Measurements from ENCODE around the gene PGAP6. TPM values are rescaled to one million over a fixed set of nuclear protein-coding genes. Genes with fewer than 3 reads are reported as not detected.

Gene PGAP6
- total and polyA plus RNA-seq, 9 of the 15 experiments (the other 6 are each of a cell fraction or from before 2014, with no cell fraction given), result 0.45 to 50.2 (median 39.3) TPM

- Histone ChIP-seq H2AFZ (ENCODE audit: low read depth, low read length) (no peak overlapping the region), H3K9ac (ENCODE audit: insufficient read depth in 1 of 2, low read depth in 2 of 2, low read length in 2 of 2) (peak overlapping the region in 1 of 2 experiments; percentile 85; a peak in 2 of 4 replicates), H3K79me2 (ENCODE audit: control insufficient read depth, insufficient read depth, low read length) (peaks cover 96% of the 10 kb centered on the region), H4K20me1 (replicated peaks; ENCODE audit: control insufficient read depth, insufficient read depth, low read length) (peaks cover 22% of the 10 kb centered on the region), H3K9me1 (ENCODE audit: control insufficient read depth, insufficient read depth, low read length) (peaks cover 5% of the 10 kb centered on the region), H3K27ac (ENCODE audit: extremely low read depth, low read depth, low read length) (peak overlapping the region; percentile 66), H3K36me3 (ENCODE audit: control insufficient read depth, insufficient read depth, low read length) (peaks cover 42% of the 10 kb centered on the region), H3K27me3 (ENCODE audit: control insufficient read depth in 2 of 2, insufficient read depth in 2 of 2, low read length in 2 of 2) (no peaks in the 10 kb centered on the region), H3K4me1 (replicated peaks in 1 of 2; ENCODE audit: control insufficient read depth in 2 of 2, insufficient read depth in 2 of 2, low read length in 2 of 2) (peaks cover 29 to 46% of the 10 kb centered on the region in 2 experiments), H3K4me2 (ENCODE audit: insufficient read depth, low read length) (peak overlapping the region; percentile 25), H3K9me3 (replicated peaks; ENCODE audit: control insufficient read depth, insufficient read depth, low read depth, low read length) (0 out of 2 replicates have a peak, but pooled peaks cover 1% of the 10 kb centered on the region), H3K4me3 (no peak overlapping the region)
- no peak for TF ChIP-seq CCNT2 (IDR thresholded peaks at IDR 0.05; ENCODE audit: borderline replicate concordance, extremely low read depth, insufficient read length, low read depth, low read length)
- no peak for TF ChIP-seq MCM2 (IDR thresholded peaks at IDR 0.05; ENCODE audit: low read depth)
- no peak for TF ChIP-seq E2F6 (IDR thresholded peaks at IDR 0.05; ENCODE audit: borderline replicate concordance in 1 of 2, extremely low read depth in 1 of 2, insufficient read depth in 1 of 2, insufficient read length in 1 of 2, low read depth in 1 of 2, low read length in 1 of 2, poor library complexity in 1 of 2, severe bottlenecking in 1 of 2)
- TF ChIP-seq XRCC3 (IDR thresholded peaks at IDR 0.05), result no peak
- no peak for TF ChIP-seq ZNF583 (CRISPR knock-in tag; IDR thresholded peaks at IDR 0.05)
- peak; percentile 72; the same call in 1 of the 2 replicates for TF ChIP-seq ZBTB33 (CRISPR knock-in tag; IDR thresholded peaks at IDR 0.05)
- 0 out of 2 replicates have a peak, but pooled peaks have one; percentile 36 for TF ChIP-seq KAT7 (CRISPR knock-in tag; IDR thresholded peaks at IDR 0.05; ENCODE audit: borderline replicate concordance)
- POLR2A ChIA-PET, result interaction anchor here (0.7 to 1.2 kb wide), 3 partner anchors 9 to 16 kb away, joined by 3 to 4 read pairs (median 4); no protein-coding TSS in a partner anchor
- FAIRE-seq, result no peak
- intact Hi-C loops (cut with micrococcal nuclease) (no loop called here), in situ Hi-C loops (cut with MboI) (no loop called here)
- peak; percentile 23; the same call in 2 of the 3 replicates for ATAC-seq
- BruUV-seq (replicated peaks), result no TSS peak
- CTCF ChIA-PET (ENCODE audit: low intra/inter-chr PET ratio), result no interaction called here
- WGBS (ENCODE audit: insufficient coverage, low coverage, missing lambda C conversion rate), result 87% methylated on average over 20 of the region's 23 CpGs
- DNase-seq (ENCODE audit: extremely low read depth in 1 of 4, low spot score in 3 of 4), result no peak
Measured at GRCh38 chr16:340370-341091, 41.2 kb downstream of the PGAP6 start.

Measured in K562 (cell line).